ENCODE measurements around the gene CLIC2. TPM values are rescaled to one million over a fixed set of nuclear protein-coding genes. Genes with fewer than 3 reads are reported as not detected.

Gene CLIC2
- 0.05 to 0.23 TPM (median 0.16 TPM) in 4 of 5 replicates, not detected in the other for total RNA-seq (2022; extraction: Qiagen RNA extraction)

GRCh38 chrX:155334486-155335336 lies at the start of gene CLIC2:
TSS of gene CLIC2 (minus strand) at chrX:155334614. CDS start at chrX:155334427, 187 bp downstream.

GRCh38 chrX:155381843-155382528 lies 47.6 kb upstream of the CLIC2 start, which contains the start of gene F8A2:
TSS of gene F8A2 (plus strand) at chrX:155382095. CDS start at chrX:155382115, 20 bp downstream.

GRCh38 chrX:155263854-155264628 lies 70.4 kb downstream of the CLIC2 start, which contains the start of gene RAB39B:
TSS of gene RAB39B (minus strand) at chrX:155264491. CDS start at chrX:155264288, 203 bp downstream.

Other genes starting within 250 kb of the CLIC2 start
- 47.0 to 67.0 TPM (median 49.1 TPM) in 5 replicates for gene VBP1, start 118.2 kb downstream of the CLIC2 start, total RNA-seq (2022; extraction: Qiagen RNA extraction)
- 0.43 to 0.80 TPM (median 0.69 TPM) in 5 replicates for gene RAB39B, start 70.1 kb downstream of the CLIC2 start, total RNA-seq (2022; extraction: Qiagen RNA extraction)
- gene F8A2, start 47.5 kb upstream of the CLIC2 start, total RNA-seq (2022; extraction: Qiagen RNA extraction), result not detected in 5 replicates
- gene F8A3, start 124.0 kb upstream of the CLIC2 start, total RNA-seq (2022; extraction: Qiagen RNA extraction), result 0.55 to 1.4 TPM (median 1.0 TPM) in 5 replicates